Measurements from ENCODE around the gene DACT2. TPM values are rescaled to one million over a fixed set of nuclear protein-coding genes. Genes with fewer than 3 reads are reported as not detected.
A peak's percentile ranks its signal among the peaks of the same experiment; 100 is the strongest.

DACT2 gene
- total and polyA plus RNA-seq, 2 of the 8 experiments (the other 6 are each of a cell fraction or from before 2014, with no cell fraction given): 2.9 to 3.1 TPM

- H4K5ac ChIP-seq (ENCODE audit: insufficient read length, low read depth, low read length): no peak overlapping the region
- no peak overlapping the region for H3K56ac ChIP-seq (replicated peaks; ENCODE audit: insufficient read length, low read depth, low read length)
- H3K23ac ChIP-seq (ENCODE audit: insufficient read length): no peak overlapping the region
- H4K91ac ChIP-seq (replicated peaks; ENCODE audit: insufficient read length, low read length): no peak overlapping the region
- H3K23me2 ChIP-seq (ENCODE audit: low read depth, low read length): no peaks in the 10 kb centered on the region
- 0 out of 2 replicates have a peak, but pooled peaks cover 2% of the 10 kb centered on the region for H3K79me1 ChIP-seq (ENCODE audit: low read depth, low read length)
- no peak overlapping the region for H2AFZ ChIP-seq (ENCODE audit: low read length)
- no peaks in the 10 kb centered on the region for H3K79me2 ChIP-seq (ENCODE audit: control insufficient read depth in 1 of 2, insufficient read depth in 2 of 2, low read length in 2 of 2)
- no peaks in the 10 kb centered on the region for H3K36me3 ChIP-seq (ENCODE audit: control insufficient read depth in 2 of 4, insufficient read depth in 4 of 4, low read length in 3 of 4)
- DNase-seq (ENCODE audit: low read depth in 1 of 2, low spot score in 2 of 2) (no peak), FAIRE-seq (no peak)
- H2BK20ac ChIP-seq (ENCODE audit: low read length): no peak overlapping the region
- no peaks in the 10 kb centered on the region; a peak in 1 of 7 replicates for H3K27me3 ChIP-seq (replicated peaks in 1 of 4; ENCODE audit: control insufficient read depth in 3 of 4, extremely low read depth in 1 of 4, insufficient read depth in 3 of 4, low read length in 3 of 4)
- H3K9ac ChIP-seq (replicated peaks in 1 of 4; ENCODE audit: extremely low read depth in 1 of 4, low read depth in 3 of 4, low read length in 3 of 4): no peak overlapping the region
- TF ChIP-seq RAD21 (IDR thresholded peaks at IDR 0.05 in 1 of 2, conservative IDR thresholded peaks at IDR 0.05 in 1 of 2; ENCODE audit: low read depth in 2 of 2, low read length in 2 of 2) (peak in 1 of 2 experiments; percentile 10; a peak in 1 of 4 replicates), EP300 (IDR thresholded peaks at IDR 0.05; ENCODE audit: borderline replicate concordance in 1 of 2, low read depth in 2 of 2, low read length in 2 of 2) (no peak)
- no peak overlapping the region; the same call in 1 of the 2 replicates for H2BK5ac ChIP-seq (ENCODE audit: low read depth, low read length)
- no peak overlapping the region for H2BK120ac ChIP-seq (replicated peaks; ENCODE audit: low read depth, low read length)
- POLR2A ChIA-PET (ENCODE audit: partially characterized antibody): no interaction called here
- no peak overlapping the region for H3K4me3 ChIP-seq (ENCODE audit: extremely low read depth in 1 of 4, insufficient read depth in 2 of 4, low read depth in 3 of 4, low read length in 4 of 4)
- 0 out of 2 replicates have a peak overlapping the region, but pooled peaks have one; percentile 2 for H2BK12ac ChIP-seq (ENCODE audit: low read depth, low read length)
- H4K20me1 ChIP-seq (replicated peaks in 1 of 2; ENCODE audit: control insufficient read depth in 1 of 2, insufficient read depth in 2 of 2, low read length in 2 of 2): no peaks in the 10 kb centered on the region
- H4K8ac ChIP-seq (ENCODE audit: extremely low read depth, insufficient read depth, low read length): no peak overlapping the region
- CTCF ChIA-PET (ENCODE audit: partially characterized antibody): interaction anchor here (1.1 to 1.2 kb wide), 4 partner anchors 17 to 103 kb away, joined by 3 to 4 read pairs (median 4); no protein-coding TSS in a partner anchor
- H3K4me2 ChIP-seq (ENCODE audit: insufficient read depth in 1 of 2, low read depth in 2 of 2, low read length in 2 of 2): no peak overlapping the region
- WGBS, 2 experiments (ENCODE audit: extremely low coverage in 1 of 2, insufficient coverage in 1 of 2, insufficient read length in 1 of 2, insufficient replicate concordance in 2 of 2, low coverage in 1 of 2, low lambda C conversion rate in 2 of 2, missing lambda C conversion rate in 1 of 2): 89% methylated on average over 18 of the region's 21 CpGs; no CpG with 5 or more reads in 1 of the 2 experiments
- H3K4ac ChIP-seq (replicated peaks; ENCODE audit: insufficient read length, low read depth, low read length): no peak overlapping the region
- no peak overlapping the region for H3K27ac ChIP-seq (ENCODE audit: low read depth, low read length)
- no peak overlapping the region for H3K14ac ChIP-seq (ENCODE audit: insufficient read length)
- H3K4me1 ChIP-seq (replicated peaks in 1 of 4; ENCODE audit: control insufficient read depth in 3 of 4, insufficient read depth in 4 of 4, low read length in 3 of 4): peaks cover 0 to 7% (median under 1%) of the 10 kb centered on the region in 4 experiments; a peak in 2 of 7 replicates
- no peak overlapping the region for H2AK5ac ChIP-seq (ENCODE audit: low read depth, low read length)
- H2BK15ac ChIP-seq (ENCODE audit: low read length): no peak overlapping the region
- no peak overlapping the region for H3K18ac ChIP-seq (ENCODE audit: extremely low read depth, low read length)
- no peaks in the 10 kb centered on the region for H3K9me3 ChIP-seq (ENCODE audit: insufficient read depth in 2 of 2, low read depth in 1 of 2, low read length in 1 of 2)
Measured at GRCh38 chr6:168279403-168279935, 40.1 kb downstream of the DACT2 start.
